Stimulated activated CD8-positive, alpha-beta memory T cell treated with anti-CD3 and anti-CD28 coated beads, Interleukin-4, amount 100 ng/mL, for 1 hour (primary cell): ENCODE measurements around the gene CDH22.

ENCODE experiments used
- DNase-seq, 2 donors: peaks; one replicate each; pipeline ENCODE4 v3.0.0-alpha.2; 2020; ENCODE audit warnings: low read depth in 2 of 2, low spot score in 1 of 2

Gene CDH22

DNA sequence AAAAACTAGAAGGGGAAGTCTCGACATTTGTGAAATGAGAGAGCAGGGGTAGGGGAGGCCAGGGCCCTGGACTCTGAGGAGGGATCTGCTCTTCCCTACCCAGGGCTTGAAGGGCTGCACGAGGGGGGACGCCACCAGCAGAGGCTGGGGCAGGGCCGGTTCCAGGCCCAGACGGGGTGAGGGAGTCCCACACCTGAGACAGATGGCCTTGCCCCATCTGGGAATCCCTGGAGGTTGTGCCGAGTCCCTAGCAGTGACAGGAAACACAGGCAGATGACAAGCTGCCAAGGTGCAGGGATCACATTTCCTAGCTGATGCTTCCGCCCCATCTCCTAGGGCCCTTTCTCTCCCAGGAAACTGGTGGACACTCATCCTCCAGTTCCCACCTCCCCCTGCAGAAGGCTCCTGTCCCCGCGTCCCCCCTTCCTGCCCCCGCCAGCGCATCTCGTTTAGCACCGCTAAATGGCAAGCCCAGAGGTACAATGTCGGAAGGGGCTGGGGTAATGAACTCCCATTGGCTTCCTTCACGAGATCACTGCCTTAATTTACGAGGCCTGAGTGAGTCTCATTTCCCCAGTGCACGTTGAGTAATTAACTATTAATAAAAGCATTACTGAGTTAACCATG, 35.2 kb upstream of the CDH22 start:
- DNase-seq, result no peak

DNA sequence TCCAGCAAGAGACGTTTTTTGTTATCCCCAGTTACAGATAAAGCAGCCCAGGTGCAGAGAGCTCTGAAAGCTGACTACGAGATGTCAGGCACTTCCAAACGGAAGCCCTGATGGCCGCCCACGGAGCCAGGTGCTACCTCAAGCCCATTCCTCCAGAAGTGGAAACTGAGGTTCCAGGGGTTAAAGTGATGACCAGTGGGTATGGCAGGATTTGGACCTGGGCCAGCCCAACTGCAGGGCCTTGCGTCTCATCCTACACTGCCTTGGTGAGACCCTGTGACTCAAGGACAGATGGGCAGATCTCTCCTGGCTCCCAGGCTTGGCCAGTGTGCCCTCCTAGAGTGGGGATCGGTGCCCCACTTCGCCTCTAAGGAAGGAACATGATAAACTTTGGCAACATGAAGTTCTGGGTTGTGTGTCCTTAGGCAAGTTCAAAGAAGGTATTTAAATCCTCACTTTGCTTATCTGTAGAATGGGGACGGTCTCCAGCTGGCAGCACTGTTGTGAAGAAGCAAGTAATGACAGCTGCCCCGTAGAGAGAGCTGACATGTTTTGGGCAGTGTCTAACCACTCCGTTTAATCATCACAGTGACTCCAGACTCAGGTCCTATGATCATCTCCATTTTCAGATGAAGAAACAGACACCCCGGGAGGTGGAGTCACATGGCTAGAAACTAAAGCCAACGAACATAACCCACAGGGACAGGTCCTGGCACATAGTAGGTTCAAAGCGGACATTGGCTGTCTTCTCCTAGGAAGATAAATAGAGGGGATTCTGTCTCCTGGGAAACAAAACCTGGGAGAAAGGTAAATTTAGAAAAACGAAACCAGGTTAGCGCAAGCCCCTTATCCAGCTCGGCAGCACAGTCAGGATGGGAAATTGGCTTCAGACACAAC, 34.4 kb upstream of the CDH22 start:
- no peak for DNase-seq

DNA sequence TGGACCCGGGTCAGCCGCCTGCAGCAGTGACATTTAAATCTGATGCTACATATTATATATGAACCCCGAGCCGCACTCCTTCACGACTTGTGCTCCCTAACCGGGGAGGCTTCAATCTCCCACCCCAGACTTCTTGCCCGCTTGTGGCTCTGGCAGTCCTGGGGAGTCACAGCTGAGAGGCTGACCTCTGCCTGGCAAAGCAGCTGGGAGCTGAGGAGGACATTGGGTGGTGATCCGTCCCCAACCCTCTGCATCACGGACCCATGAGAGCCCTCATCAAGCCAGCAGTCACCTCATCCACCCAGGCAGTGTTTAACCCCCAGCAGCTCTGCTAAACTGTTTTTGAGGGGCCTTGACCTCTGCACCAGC, 33.7 kb upstream of the CDH22 start:
- DNase-seq, result no peak

DNA sequence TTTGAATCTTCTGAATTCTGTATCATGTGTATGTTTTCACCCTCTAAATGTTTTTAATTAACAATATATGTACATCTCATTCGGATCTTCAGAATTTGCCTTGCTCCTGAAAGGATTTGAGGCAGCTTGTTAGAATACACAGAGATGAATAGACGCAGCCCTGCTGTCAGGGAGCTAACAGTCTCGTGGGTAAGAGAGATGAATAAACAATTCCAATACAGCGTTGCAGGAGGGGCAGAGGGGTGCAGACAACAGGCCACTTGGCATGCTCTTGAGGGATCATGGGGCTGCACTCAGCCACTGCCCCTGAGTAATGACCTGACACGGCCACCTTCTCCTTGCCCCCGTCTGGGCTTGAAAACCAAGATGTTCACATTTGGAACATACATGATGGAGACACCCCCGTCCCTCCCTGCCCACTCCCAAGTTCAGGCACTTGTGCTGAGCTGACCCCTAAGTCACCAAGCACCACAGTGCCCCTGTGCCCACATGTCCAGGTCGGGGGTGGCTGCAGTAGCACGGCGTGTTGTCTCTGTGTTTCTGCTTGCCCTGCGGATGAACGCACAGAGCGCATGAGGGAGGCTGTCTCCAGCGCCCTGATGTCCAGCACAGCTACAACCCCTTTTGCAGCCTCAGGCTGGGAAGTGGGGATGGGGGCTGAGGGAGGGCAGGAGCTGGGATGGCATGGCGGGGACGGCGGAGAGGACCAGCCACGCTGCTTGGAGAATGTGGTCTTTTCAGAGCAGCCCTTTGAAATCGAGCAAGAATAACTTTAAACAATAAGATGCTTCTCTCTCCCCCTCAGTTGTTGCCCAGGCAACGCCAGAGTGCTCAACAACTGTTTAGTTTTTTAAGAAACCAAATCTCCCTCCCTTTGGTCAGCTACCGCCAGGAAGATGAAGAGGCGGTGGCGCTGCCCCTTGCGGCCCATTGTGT, 33.0 kb upstream of the CDH22 start:
- no peak for DNase-seq

DNA sequence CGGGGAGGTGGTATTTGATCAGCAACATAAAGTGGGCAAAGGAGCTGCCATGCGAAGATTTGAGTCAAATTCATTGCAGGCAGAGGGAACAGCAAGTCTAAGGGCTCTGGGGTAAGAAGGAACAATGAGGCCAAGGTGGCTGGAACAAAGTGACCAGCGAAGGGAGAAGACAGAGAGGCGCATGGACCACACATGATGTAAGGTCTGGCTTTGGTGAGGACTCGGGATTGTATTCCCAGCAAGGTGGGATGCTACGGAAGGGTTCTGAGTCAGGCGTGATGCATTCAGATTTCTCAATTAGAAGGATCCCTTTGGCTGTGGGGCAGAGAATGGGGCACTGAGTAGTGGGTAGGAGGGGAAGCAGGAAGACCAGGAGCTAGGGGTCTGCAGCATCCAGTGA, 30.7 kb upstream of the CDH22 start:
- DNase-seq, result no peak

DNA sequence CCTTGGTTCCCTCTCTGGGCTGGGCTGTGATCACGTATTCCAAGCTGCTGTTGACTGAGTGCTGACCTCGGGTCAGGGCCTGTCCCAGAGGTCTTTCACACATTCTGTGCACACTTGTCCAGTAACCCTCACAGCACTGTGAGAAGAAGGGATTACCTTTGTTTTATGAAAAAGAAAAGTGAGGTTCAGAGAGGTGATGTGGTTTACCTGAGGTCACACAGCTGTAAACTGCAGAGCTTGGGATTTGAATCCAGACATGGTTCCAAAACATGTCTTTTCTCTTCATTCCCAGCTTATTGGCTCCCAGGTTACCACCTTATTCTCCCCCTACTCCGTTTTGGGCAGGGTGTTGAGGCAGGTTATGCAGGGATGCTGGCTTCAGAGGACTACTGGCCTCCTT, 28.4 kb upstream of the CDH22 start:
- DNase-seq, result no peak

DNA sequence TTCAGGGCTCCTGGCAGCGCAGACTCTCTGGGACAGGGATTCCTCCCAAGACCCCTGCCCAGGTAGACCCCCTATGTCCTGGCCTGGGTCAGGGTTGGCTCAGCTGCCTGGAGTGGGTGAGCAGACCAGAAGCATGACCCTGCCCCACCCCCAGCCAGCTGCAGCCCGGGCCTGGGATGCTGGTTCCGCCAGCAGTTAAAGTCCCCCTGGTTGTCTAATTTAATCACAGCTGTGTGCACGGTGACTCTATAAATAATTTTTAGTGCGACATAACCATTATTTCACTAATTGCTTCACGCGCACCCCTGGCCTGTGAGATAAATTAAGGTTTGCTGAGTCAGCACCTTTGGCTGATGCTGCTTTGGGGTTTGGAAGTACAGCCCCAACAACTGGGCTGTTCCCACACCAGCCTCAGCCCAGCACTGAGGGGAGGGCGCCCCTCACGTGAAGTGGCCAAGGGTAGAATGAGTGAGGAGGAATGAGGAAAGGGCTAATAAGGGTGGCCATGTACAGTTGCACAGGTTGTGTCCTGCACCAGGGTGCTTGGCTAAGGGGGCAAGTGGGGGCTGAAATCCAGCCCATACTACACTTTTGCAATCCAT, 26.1 kb upstream of the CDH22 start:
- DNase-seq, result no peak

DNA sequence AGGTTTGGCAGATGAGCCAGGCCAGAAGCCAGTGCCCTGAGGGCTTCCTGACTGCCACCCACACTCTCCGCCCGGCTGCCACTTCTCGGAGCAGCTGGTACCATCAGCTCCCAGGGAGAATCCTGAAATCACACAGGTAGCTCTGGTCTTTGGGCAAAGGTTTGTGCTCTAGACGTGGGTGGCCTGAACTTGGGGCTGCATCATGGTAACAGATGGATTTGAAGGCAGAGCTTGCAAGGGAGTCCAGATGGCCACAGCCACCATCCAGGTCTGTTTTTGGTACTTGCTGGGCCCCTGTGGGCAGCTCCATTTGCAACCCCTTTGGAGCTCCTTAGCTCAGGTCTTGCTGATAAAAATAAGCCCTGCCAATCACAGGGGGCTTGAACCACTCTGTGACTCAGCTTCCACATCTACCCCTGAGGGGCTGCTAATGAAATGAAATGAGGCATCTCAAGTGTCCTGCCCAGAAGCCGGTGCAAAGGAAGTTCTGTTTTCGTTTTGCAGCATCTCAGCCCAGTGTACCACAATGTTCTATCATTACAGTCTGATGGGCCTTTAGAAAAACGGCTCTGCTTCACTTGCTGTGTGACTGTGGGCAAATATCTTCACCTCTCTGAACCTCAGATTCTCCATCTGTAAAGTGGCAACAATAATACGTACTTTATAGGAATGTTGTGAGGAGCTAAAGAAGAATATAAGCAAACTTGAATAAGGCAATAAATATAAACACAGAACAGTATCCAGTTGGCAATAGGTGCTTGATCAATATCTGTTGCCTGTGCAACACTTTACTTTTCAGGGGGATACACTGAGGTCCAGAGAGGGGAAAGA, 25.1 kb upstream of the CDH22 start:
- DNase-seq, result no peak

DNA sequence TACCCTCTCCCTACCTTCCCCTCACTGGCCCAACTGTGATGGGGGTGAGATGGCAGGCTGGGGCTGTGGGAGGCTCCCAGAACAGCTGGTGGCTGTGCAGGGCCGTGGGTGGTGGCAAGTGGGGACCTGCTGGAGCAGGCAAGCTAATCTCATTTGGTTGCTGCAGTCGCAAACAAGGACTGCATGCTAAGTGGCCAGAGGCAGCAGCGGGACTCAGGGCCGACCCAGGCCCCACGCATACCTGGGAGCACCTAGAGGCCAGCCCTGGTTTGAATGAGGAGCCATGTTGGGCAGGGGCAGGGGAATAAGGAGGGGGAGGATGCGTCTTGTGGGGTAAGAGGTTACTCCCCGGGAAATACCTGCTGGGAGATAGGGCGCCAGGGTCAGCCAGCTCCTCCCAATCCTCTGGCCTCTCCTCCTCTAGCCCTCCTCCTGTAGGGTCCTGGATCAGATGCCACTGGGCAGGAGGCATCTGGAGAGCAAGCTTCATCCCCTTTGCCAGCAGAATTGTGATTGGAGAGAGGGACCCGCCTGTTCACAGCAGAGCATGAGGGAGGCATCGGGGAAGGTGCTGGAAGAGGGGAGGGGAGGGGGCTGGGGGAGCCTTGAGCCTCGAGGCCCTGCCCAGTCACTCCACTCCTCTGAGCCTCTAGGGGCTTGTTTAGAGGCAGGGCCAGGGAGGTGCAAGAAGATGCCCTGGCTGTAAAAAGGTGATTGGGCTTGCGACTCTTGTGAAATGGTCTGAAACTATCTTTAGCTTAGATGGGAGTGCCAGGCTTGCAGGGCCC, 24.3 kb upstream of the CDH22 start:
- no peak for DNase-seq

DNA sequence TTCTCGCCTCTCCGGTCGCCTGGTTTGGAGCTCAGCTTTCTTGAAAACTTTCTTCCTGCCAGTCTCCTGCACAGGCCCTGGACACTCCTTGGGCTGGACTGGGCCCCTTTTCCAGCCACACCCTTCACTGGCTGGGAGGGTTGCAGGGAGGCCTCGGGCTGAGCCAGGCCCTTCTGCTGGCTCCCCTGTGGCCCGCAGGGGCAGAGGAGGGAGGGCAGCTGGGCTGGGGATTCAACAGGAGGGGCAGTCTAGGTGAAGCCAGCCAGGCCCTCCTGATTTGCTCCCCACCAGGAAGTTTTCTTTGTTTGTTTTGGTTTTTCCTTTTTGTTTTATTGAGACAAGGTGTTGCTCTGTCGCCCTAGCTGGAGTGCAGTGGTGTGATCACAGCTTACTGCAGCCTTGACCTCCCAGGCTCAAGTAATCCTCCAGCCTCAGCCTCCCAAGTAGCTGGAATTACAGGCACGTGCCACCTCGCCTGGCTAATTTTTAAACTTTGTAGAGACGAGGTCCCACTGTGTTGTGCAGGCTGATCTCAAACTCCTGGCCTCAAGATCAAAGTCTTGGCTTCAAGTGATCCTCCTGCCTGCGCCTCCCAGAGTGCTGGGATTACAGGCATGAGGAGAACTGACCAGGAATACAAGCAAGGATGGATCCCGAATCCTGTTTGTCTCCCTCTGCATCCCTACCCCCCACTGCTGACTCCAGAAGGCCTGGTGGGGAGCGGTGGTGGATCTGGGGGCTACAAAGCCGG, 23.5 kb upstream of the CDH22 start:
- DNase-seq, result no peak

DNA sequence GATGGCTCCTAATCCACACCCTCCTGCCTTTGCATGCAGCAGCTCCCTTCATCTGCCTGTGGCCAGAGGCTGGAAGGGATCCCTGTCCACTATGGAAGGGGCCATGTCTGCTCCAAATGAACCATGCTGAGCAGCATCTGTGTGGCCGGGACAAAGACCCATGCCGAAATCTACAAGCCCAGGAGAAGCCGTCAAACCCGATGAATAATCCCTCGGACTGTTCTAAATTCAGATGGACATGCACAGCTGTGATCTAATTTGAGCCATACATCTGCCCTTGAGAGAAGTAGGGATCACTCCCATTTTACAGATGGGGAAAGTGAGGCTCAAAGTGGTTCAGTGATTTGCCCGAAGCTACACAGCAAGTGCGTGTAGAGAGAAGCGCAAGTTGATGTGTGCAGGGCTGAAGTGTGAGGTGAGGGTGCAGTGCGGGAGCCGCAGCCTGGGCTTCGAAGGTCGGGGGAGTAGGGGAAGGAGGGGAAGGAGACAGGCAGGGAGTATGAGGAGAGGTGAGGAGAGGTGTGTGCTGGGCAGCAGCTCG, 22.6 kb upstream of the CDH22 start:
- no peak for DNase-seq

DNA sequence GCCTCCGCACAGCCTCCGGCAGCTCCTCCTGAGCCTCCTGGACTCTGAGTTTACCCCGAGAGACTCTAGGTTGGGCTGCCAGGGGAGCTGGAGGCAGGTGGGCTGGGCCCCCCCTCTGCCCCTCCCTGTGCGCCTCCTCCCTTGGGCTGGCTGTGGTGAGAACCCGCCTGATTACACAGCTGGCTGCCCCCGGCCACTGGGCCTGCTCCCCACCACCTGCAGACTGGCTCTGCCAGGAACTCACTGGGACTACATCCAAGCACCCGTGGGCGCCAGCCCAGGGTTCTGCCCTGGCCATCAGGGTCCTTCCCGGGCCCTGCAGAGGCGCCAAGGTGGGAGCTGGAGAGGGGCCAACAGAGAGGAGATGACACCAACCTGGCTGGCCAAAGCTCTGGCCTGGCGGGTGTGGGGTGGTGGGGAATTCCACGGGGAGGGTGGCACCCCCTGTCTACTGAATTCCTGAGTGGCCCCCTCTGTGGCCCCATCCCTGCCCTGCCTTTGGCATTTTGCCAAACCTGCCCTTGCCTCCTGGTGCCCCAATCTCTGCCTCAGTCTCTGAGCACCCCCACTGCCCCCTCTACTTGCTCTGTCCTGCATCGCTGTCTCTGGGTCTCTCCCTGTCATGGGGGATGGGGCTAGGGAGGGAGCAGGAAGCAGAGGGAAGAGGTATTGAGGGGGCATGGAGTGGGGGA, 21.9 kb upstream of the CDH22 start:
- no peak for DNase-seq

DNA sequence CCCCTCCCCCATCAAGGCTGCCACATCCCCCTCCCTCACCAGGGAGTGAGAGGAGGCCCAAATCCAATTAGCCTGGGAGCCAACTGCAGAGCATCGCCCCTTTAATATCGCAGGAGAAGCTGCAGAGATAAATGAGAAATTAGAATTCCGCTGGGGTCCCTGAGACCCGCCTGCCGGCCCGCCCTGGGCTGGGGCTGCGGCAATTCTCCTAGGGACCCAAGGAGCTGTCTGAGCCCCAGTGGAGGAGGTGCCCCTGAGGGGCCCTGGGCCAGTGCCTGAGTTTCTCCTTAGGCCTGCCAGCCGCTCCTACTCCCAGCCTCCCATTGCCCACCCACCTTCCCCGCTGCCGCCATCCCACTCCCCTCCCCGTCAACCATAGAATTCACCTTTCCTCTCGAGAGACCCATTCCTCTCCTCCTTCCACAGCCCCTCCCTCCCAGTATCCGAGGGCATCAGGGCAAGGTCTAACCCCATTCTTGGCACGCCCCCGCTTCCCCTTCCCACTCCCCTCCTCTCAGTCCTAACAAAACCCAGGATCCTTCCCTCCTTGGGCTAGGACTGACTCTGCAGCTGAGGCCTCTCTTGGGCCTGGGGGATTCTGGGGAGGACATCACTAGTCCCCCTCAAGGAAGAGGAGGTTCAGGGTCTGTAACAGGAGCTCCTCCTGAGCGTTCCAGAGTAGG, 20.0 kb upstream of the CDH22 start:
- DNase-seq, result no peak

DNA sequence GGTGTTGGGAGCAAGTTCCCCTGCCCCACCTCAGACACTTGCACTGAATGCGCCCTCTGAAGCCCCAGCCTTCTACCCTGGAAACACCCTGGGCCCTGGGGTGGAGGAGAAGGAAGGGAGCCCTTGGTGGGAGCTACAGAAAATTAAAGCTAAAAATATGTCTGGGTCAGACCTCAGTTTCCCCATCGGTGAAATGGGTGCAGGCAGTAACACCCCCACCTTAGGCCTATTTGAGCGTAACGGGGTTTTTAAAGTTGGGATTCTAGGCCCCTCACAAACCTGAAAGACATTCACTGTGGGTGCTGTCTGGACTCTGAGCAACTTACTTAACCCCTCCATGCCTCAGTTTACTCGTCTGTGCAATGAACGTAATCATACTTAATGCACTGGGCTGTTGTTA, 19.3 kb upstream of the CDH22 start:
- DNase-seq, result no peak

DNA sequence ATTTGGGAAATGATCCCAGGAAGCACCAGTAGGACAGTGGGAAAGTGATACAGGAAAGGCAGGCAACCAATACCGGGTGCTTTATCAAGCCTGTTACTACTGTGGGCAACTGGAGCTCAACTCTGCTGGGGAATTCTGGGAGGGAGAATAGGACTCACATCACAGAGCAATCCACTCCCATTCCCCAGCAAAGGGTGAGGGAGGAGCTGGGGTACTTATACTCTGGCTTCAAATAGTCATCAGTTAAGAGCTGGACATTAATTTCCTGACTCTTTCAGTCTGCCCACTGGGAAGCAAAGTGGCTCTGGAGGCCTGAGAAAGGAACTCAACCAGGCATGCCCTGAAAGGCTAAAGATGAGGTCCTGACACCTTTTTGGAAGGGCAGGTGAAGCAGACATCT, 17.5 kb upstream of the CDH22 start:
- DNase-seq, result no peak

DNA sequence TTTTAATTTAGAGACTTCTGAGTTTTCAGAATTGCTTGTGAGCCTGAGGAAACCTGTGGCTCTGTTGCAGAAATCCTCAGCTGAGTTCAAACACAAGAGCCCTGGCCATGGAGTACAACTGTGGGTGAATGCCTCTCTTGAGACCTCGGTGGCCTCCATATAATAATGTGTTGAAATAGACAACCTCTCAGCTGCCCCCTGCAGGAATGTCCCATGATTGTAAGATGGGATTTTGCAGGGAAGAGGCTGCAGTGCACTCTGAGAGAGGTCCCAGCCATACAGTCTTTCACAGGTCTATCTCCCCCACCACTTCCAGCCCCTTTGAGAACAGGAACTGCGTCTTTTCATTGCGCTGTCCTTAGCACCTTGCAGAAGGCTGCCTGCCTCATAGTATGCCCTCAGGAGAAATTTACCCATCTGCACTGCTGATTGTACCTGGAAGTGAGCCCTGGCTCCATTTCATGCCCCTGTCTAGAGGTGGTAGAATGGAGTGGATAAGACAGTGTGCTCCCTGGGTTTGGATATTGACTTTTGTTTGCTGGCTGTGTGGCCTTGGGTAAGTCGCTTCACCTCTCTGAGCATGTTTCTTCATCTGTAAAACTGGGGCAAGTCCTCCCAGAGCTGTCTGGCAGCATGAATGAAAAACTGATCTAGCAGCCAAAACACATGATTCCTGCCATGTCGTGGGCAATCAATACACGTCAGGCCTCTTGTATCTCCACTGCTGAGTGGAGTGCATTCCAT, 16.8 kb upstream of the CDH22 start:
- DNase-seq, result no peak

DNA sequence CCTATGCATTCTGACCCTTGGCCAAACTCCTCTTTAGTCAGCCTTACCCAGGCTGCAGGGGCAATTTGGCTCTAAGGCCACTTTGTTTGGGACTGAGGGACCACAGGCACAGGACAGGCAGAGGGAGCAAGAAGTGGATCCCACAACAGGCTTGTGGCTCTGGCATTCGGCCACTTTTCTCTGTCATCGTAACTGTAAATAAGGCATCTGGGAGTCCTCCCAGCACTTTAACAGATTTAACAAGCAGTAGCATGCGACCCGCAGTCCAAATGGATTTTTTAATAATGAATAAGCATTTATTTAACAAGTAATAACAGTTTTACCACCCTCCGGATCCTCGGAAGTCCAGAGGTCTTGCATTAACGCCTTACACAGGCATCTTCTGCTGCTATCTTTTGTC, 16.1 kb upstream of the CDH22 start:
- no peak for DNase-seq
